Hepatocyte (in vitro differentiated cells): Measurements from ENCODE around the gene ZNF438. TPM values are rescaled to one million over a fixed set of nuclear protein-coding genes. Genes with fewer than 3 reads are reported as not detected.

Source experiments
- DNase-seq: peaks from one replicate; pipeline ENCODE4 v3.0.0-alpha.2; 2016; ENCODE audit warnings: low spot score
- H2AFZ ChIP-seq: fragments of 200-600 bp; sonication (generic); 2 replicates; pipeline ENCODE4 v1.6.0; 2016; ENCODE audit warnings: antibody characterized with exemption, mild to moderate bottlenecking
- H3K27ac ChIP-seq: fragments of 200-600 bp; sonication (generic); 2 replicates; pipeline ENCODE4 v1.5.1; 2016; ENCODE audit warnings: mild to moderate bottlenecking
- H3K27me3 ChIP-seq: fragments of 200-600 bp; sonication (generic); 2 replicates; pipeline ENCODE4 v1.6.1; 2016
- H3K36me3 ChIP-seq: fragments of 200-600 bp; sonication (generic); replicated peaks from 2 replicates; pipeline ENCODE4 v1.5.1; 2016; ENCODE audit warnings: low read depth; ENCODE audit not compliant: insufficient read depth
- H3K4me1 ChIP-seq: fragments of 200-600 bp; sonication (generic); 2 replicates; pipeline ENCODE4 v1.5.1; 2016; ENCODE audit warnings: mild to moderate bottlenecking, moderate library complexity; ENCODE audit not compliant: insufficient read depth
- H3K4me2 ChIP-seq: fragments of 200-600 bp; sonication (generic); 2 replicates; pipeline ENCODE4 v1.6.0; 2016
- H3K4me3 ChIP-seq: fragments of 200-600 bp; sonication (generic); 2 replicates; pipeline ENCODE4 v1.5.1; 2016; ENCODE audit warnings: mild to moderate bottlenecking
- H3K79me2 ChIP-seq: fragments of 200-600 bp; sonication (generic); 2 replicates; pipeline ENCODE4 v1.6.0; 2017; ENCODE audit warnings: mild to moderate bottlenecking
- H3K9me2 ChIP-seq: fragments of 200-600 bp; sonication (generic); replicated peaks from 2 replicates; pipeline ENCODE4 v1.6.0; 2017; ENCODE audit warnings: mild to moderate bottlenecking; ENCODE audit not compliant: insufficient read depth
- H3K9me3 ChIP-seq: fragments of 200-600 bp; sonication (generic); 2 replicates; pipeline ENCODE4 v1.5.1; 2016; ENCODE audit warnings: low read depth, mild to moderate bottlenecking
- H4K20me1 ChIP-seq: fragments of 200-600 bp; sonication (generic); 2 replicates; pipeline ENCODE4 v1.6.0; 2016; ENCODE audit warnings: mild to moderate bottlenecking; ENCODE audit not compliant: insufficient read depth, poor library complexity, severe bottlenecking
- EZH2 ChIP-seq: fragments of 200-600 bp; sonication (generic); IDR thresholded peaks from 2 replicates; pipeline ENCODE4 v1.6.1; 2016; ENCODE audit warnings: antibody characterized with exemption, mild to moderate bottlenecking, borderline replicate concordance
- EZH2phosphoT487 ChIP-seq: fragments of 200-600 bp; sonication (generic); IDR thresholded peaks from one replicate; pipeline ENCODE4 v1.6.1; 2018; ENCODE audit warnings: antibody characterized with exemption, mild to moderate bottlenecking, low read depth, moderate library complexity; ENCODE audit not compliant: unreplicated experiment, severe bottlenecking
- WGBS: methylation state at CpG from one replicate; pipeline ENCODE4 v1.1.6; 2016; ENCODE audit warnings: low lambda C conversion rate; ENCODE audit errors: missing lambda C conversion rate; 5-methylcytosine and 5-hydroxymethylcytosine counted together
- polyA plus RNA-seq: library from polyadenylated mRNA; unstranded; fragments of >200 nt; fragmentation: Nextera tagmentation; extraction: Ambion mirVana; gene quantifications from 2 replicates; pipeline ENCODE4 v1.2.1, GENCODE V29; 2016
- total RNA-seq: library from RNA; depleted of rRNA; stranded (reverse); fragments of >200 nt; gene quantifications from 2 replicates; pipeline ENCODE4 v1.2.3, GENCODE V29; 2014
- TF ChIP-seq, protein P1 (sequence below): fragments of 200-600 bp; sonication (generic); IDR thresholded peaks from 2 replicates; pipeline ENCODE4 v1.5.1; 2016; ENCODE audit warnings: antibody characterized with exemption, mild to moderate bottlenecking; ENCODE audit not compliant: poor library complexity

The ZNF438 gene
- total and polyA plus RNA-seq, 2 experiments from 2014 or later: 2.3 to 5.0 TPM

DNA sequence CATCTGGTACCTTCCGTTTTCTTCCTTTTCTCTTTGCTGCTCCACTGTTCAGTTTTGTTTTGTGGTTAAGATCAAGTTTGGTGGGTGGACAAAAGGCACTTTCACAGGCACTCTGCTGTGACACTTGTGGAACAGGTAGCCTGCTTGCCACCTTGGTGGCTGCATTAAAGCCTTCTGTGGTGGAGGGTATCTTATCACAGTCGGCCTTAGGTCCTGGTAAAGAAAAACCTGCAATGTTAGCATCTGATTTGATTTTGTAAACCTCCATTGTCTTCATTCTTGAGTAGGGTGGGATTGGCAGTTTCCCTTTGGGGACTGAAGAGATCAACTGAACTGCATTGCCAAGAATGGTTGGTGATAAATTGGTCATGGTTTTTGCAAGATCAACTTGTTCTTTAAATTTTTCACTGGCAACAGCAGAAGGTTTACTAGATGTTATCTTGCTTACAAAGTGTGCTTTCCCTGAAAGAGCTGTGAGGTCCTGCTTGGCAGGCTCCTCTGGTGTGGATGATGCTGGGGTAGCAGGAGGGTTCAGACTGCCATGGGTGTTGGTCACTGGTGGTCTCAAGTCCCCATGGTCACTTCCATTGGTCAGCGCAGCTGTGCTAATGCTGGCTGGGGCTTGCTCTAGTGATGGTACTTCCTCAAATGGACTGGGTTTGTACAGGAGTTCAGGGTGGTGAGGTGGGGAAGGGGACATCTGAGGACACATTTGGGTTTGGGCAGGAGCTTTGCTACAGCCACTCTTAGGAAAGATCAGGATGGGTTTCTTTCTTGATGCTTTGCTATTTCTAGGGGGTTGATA is 182.2 kb downstream of the ZNF438 start:
- no peaks in the 10 kb centered on the region for H4K20me1 ChIP-seq
- H3K79me2 ChIP-seq: no peaks in the 10 kb centered on the region
- no peak overlapping the region for H3K4me2 ChIP-seq
- H3K36me3 ChIP-seq: no peaks in the 10 kb centered on the region
- no peak overlapping the region for H3K27ac ChIP-seq
- TF ChIP-seq, protein P1, sequence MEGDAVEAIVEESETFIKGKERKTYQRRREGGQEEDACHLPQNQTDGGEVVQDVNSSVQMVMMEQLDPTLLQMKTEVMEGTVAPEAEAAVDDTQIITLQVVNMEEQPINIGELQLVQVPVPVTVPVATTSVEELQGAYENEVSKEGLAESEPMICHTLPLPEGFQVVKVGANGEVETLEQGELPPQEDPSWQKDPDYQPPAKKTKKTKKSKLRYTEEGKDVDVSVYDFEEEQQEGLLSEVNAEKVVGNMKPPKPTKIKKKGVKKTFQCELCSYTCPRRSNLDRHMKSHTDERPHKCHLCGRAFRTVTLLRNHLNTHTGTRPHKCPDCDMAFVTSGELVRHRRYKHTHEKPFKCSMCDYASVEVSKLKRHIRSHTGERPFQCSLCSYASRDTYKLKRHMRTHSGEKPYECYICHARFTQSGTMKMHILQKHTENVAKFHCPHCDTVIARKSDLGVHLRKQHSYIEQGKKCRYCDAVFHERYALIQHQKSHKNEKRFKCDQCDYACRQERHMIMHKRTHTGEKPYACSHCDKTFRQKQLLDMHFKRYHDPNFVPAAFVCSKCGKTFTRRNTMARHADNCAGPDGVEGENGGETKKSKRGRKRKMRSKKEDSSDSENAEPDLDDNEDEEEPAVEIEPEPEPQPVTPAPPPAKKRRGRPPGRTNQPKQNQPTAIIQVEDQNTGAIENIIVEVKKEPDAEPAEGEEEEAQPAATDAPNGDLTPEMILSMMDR: no peak
- TF ChIP-seq EZH2phosphoT487 (no peak), EZH2 (no peak)
- H3K4me3 ChIP-seq: no peak overlapping the region
- WGBS: 88% methylated on average over 3 of the region's 3 CpGs
- H2AFZ ChIP-seq: no peak overlapping the region
- H3K4me1 ChIP-seq: no peaks in the 10 kb centered on the region
- H3K9me2 ChIP-seq: no peaks in the 10 kb centered on the region
- no peaks in the 10 kb centered on the region for H3K9me3 ChIP-seq
- no peaks in the 10 kb centered on the region for H3K27me3 ChIP-seq
- DNase-seq: no peak

DNA sequence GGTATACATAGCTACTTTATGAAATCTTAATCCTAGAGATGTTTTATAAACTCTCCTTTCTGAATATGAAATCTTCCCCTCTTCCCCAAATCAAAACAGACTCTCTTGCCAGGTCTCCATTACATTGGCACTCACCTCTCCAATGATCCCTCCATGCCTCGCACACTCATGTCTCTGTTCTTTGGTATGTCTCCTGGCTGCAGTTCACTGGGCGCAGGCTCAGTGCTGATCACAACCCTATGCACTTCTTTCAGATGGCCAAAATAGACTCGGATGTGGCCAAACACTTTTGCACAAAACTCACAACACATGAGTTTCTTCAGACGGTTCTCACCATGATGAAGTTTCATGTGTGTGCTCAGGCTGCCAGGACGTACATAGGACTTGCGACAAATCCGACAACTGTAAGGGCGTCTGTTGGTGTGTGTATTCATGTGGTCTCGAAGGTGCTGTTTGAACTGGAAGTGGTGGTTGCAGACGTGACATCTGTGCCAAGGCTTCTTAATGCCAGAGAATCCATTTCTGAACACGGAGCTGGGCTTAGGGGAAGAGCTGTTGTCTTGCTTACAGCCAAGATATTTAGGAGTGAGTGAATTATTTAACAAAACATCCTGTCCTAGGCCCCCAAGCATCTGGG is 183.2 kb downstream of the ZNF438 start:
- H2AFZ ChIP-seq: no peak overlapping the region
- TF ChIP-seq EZH2 (no peak), EZH2phosphoT487 (no peak)
- TF ChIP-seq, protein P1: no peak
- H3K9me2 ChIP-seq: no peaks in the 10 kb centered on the region
- no peak overlapping the region for H3K27ac ChIP-seq
- H3K4me2 ChIP-seq: no peak overlapping the region
- WGBS: 96% methylated on average over 11 of the region's 11 CpGs
- no peaks in the 10 kb centered on the region for H3K79me2 ChIP-seq
- no peaks in the 10 kb centered on the region for H3K9me3 ChIP-seq
- DNase-seq: no peak
- H3K36me3 ChIP-seq: no peaks in the 10 kb centered on the region
- H4K20me1 ChIP-seq: no peaks in the 10 kb centered on the region
- H3K4me3 ChIP-seq: no peak overlapping the region
- H3K4me1 ChIP-seq: no peaks in the 10 kb centered on the region
- H3K27me3 ChIP-seq: no peaks in the 10 kb centered on the region

DNA sequence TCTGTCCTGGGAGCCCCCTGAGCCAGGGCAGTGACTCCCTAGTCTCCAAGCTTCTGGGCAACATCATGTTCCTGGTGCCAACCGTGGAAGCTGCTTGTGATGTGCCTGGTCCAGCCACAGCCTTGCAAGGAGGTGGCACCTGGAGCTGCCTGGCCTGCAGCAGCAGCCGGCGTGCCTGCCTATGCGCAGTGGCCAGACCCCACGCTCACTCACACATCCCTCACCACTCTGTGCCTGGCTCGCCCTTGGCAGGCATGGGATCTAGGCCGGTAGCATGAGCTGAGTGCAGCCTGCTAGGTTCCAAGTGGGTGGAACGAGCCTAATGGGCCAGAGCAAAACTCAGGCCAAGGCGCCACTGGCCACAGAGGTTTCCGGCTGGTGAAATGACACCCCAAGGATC is 184.0 kb downstream of the ZNF438 start:
- DNase-seq: no peak
- Histone ChIP-seq H2AFZ (no peak overlapping the region), H4K20me1 (no peaks in the 10 kb centered on the region), H3K79me2 (no peaks in the 10 kb centered on the region), H3K4me3 (no peak overlapping the region), H3K9me2 (no peaks in the 10 kb centered on the region), H3K4me1 (no peaks in the 10 kb centered on the region), H3K4me2 (no peak overlapping the region), H3K9me3 (no peaks in the 10 kb centered on the region), H3K27ac (no peak overlapping the region), H3K36me3 (no peaks in the 10 kb centered on the region), H3K27me3 (no peaks in the 10 kb centered on the region)
- TF ChIP-seq, protein P1: no peak
- TF ChIP-seq EZH2phosphoT487 (no peak), EZH2 (no peak)
- WGBS: 97% methylated on average over 10 of the region's 10 CpGs
